ENCODE measurements around the gene CFAP45. TPM values are rescaled to one million over a fixed set of nuclear protein-coding genes. Genes with fewer than 3 reads are reported as not detected.
A peak's percentile ranks its signal among the peaks of the same experiment; 100 is the strongest.

Gene CFAP45
- total and polyA plus RNA-seq, 2 experiments from 2014 or later = not detected

DNA sequence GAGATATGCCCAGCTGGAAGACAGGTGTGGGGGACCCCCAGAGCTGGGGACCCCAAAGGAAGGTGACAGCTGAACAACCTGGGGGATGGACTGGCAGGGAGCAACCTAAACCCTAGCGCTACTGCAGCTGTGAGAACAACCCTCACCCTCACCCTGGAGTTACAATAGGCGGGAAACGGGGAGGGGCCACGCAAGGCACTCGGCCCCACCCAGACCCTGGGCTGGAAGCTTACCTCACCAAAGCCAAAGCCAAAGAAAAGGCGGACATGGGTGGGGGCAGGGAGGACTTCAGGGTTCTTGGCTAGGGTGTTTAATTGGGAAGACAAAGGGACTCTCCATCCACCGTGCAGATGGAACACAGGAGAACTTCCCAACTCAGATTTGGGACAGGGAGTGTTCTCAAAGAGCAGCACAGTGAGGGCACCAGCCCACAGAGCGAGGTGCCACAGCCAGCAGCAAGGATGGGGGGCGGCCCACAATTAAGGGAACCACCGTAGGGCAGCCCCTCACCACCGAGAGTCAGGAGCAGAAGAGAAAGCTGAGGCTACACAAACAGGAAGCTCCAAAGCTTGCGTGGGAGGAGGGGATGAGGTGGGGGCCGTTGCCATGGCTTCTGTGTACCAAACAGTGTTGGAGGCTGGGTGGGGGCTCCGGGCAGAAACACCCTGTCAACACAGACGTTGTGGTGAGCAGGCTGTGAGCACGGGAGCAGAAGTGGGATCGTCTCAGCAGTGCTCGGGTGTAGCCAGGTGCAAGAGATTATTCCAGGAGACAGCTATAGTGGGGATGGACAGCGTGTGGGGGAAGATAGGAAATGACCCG, 23.4 kb upstream of the CFAP45 start:
- DNase-seq (ENCODE audit: low read depth in 1 of 2, low spot score in 1 of 2) = peak in 1 of 2 donors; percentile 92
- H3K4me3 ChIP-seq = no peak overlapping the region
- no peak overlapping the region for H3K27ac ChIP-seq
- H3K4me1 ChIP-seq (ENCODE audit: low read depth) = peaks cover 9% of the 10 kb centered on the region
- H3K27me3 ChIP-seq = peaks cover 5% of the 10 kb centered on the region
- H3K36me3 ChIP-seq = no peaks in the 10 kb centered on the region
- H3K9me3 ChIP-seq (ENCODE audit: low read depth) = no peaks in the 10 kb centered on the region
- no peak for TF ChIP-seq CTCF (IDR thresholded peaks at IDR 0.05; ENCODE audit: low read depth, low read length)

DNA sequence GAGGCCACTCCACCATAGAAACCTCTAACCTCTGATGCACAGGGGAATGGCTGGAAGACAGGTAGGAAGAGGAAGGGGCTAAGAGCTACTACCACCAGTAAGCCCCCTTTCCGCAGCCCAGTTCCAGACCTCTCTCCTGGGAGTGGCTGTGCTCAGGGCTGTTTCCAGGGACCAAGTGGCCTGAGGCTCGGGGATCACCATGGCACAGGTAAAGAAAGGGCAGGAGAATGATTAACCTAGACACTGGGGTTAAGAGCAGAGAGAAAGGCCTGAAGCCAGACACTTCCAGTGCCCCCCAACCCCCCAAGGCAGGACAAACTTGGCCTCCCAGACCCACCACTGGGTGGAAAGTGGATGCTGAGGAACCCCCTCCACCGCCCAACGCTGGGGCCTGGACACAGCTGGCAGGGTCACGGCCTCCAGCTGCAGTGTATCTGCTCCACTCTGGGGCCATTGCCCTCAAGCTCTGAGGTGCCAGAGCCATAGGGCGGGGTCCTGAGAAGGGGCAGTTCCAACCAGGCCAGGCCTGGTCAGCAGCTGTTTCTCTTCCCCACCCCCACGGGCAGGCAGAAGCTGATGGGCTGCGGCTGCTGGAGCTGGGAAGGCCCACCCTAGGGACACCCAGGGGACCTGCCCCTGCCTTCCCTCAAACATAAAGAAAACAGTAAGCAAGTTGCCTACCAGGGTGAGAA, 22.7 kb upstream of the CFAP45 start:
- Histone ChIP-seq H3K9me3 (ENCODE audit: low read depth) (no peaks in the 10 kb centered on the region), H3K27ac (no peak overlapping the region), H3K27me3 (peaks cover 5% of the 10 kb centered on the region), H3K36me3 (no peaks in the 10 kb centered on the region), H3K4me3 (no peak overlapping the region), H3K4me1 (ENCODE audit: low read depth) (peaks cover 9% of the 10 kb centered on the region)
- TF ChIP-seq CTCF (IDR thresholded peaks at IDR 0.05; ENCODE audit: low read depth, low read length) = no peak
- peak in 1 of 2 donors; percentile 67 for DNase-seq (ENCODE audit: low read depth in 1 of 2, low spot score in 1 of 2)

DNA sequence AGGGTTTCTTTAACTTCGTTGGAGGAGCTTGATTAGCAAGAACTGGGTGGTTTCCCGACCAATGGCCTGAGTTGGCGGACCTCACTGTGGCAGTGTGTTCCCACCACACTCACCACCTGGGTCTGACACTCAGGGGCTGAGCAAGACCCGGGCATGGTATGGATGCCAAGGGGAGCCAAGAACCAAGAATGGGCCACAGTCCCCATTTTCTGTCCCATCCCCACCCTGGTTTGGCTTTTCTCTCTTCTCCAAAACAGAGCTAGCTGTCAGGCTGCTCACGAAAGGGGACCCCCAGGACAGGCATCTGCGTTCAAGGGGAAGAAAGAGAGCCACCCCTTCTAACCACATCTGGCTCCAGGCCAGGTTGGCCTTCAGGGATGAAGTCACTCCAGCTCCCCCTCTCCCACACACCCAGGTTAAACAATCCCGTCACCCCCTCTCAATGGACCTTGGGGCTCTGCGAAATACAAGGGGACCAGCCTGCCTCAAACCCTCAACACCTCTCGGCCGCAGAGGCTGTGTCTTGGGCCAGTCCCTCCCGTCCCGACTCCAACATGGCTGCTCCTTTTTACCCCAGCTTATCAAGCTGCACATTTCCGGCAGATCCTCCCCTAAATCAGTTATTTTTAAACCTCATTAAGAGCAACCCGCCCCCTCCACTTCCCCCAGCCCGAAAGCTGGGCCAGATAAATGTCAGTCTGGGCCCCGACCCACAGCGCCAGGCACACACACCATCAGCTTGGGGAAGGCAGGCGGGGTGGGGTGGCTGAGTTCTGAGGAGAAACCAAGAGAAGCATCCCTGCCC, 21.9 kb upstream of the CFAP45 start:
- H3K27ac ChIP-seq = no peak overlapping the region
- H3K27me3 ChIP-seq = peaks cover 5% of the 10 kb centered on the region
- TF ChIP-seq CTCF (IDR thresholded peaks at IDR 0.05; ENCODE audit: low read depth, low read length) = no peak
- no peaks in the 10 kb centered on the region for H3K9me3 ChIP-seq (ENCODE audit: low read depth)
- DNase-seq (ENCODE audit: low read depth in 1 of 2, low spot score in 1 of 2) = peak in 1 of 2 donors; percentile 59
- peaks cover 9% of the 10 kb centered on the region for H3K4me1 ChIP-seq (ENCODE audit: low read depth)
- no peak overlapping the region for H3K4me3 ChIP-seq
- no peaks in the 10 kb centered on the region for H3K36me3 ChIP-seq

DNA sequence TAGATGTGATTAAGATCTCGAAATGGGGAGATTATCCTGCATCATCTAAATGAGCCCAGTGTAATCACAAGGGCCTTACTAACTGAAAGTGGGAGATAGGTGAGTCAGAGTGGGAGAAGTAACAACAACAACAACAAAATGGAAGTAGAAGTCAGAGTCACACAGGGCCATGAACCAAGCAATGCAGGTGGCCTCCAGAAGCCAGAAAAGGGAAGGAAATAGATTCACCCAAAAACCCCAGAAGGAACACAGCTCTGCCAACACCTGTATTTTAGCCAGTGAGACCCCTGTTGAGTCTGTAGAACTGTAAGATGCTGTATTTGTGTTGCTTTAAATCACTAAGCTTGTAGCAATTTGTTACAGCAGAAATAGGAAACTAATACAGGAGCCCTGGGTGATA, 21.3 kb upstream of the CFAP45 start:
- Histone ChIP-seq H3K9me3 (ENCODE audit: low read depth) (no peaks in the 10 kb centered on the region), H3K27ac (no peak overlapping the region), H3K27me3 (peaks cover 5% of the 10 kb centered on the region), H3K36me3 (no peaks in the 10 kb centered on the region), H3K4me1 (ENCODE audit: low read depth) (peaks cover 9% of the 10 kb centered on the region), H3K4me3 (no peak overlapping the region)
- no peak for DNase-seq (ENCODE audit: low read depth in 1 of 2, low spot score in 1 of 2)
- TF ChIP-seq CTCF (IDR thresholded peaks at IDR 0.05; ENCODE audit: low read depth, low read length) = no peak

DNA sequence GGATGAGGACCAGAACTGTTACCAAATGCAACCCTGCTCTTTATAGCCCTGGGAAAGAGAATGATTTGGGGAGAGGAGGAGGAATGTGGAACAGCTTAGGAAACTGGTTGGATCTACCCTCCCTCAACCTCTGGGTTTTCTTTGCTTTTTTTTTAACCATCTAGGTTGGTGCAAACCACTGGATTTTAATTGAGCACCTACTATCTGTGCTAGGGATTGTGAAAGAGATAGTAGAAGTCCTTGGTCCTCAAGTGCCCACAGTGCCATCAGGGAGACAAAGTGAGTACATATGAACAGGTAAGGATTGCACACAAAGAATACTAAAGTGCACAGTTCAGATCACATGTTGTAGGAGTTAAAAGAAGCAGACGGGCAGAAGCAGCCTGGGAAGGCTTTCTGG, 20.7 kb upstream of the CFAP45 start:
- Histone ChIP-seq H3K4me3 (no peak overlapping the region), H3K27me3 (peaks cover 5% of the 10 kb centered on the region), H3K27ac (no peak overlapping the region), H3K9me3 (ENCODE audit: low read depth) (no peaks in the 10 kb centered on the region), H3K36me3 (no peaks in the 10 kb centered on the region), H3K4me1 (ENCODE audit: low read depth) (peaks cover 9% of the 10 kb centered on the region)
- TF ChIP-seq CTCF (IDR thresholded peaks at IDR 0.05; ENCODE audit: low read depth, low read length) = no peak
- no peak for DNase-seq (ENCODE audit: low read depth in 1 of 2, low spot score in 1 of 2)
